ENCODE results near the gene MAP1S.
A peak's percentile ranks its signal among the peaks of the same experiment; 100 is the strongest.

MAP1S gene

DNA sequence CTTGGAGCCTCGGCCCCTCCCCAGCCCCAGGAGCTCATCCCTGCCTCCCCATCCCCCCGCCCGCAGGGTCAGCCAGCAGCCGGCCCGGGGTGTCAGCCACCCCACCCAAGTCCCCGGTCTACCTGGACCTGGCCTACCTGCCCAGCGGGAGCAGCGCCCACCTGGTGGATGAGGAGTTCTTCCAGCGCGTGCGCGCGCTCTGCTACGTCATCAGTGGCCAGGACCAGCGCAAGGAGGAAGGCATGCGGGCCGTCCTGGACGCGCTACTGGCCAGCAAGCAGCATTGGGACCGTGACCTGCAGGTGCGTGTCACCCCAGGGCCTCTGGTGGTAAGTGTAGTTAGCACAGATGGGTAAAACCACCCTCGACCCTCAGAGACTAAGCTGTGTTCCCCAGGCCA is 13.8 kb downstream of the MAP1S start:
- TF ChIP-seq, protein P1, sequence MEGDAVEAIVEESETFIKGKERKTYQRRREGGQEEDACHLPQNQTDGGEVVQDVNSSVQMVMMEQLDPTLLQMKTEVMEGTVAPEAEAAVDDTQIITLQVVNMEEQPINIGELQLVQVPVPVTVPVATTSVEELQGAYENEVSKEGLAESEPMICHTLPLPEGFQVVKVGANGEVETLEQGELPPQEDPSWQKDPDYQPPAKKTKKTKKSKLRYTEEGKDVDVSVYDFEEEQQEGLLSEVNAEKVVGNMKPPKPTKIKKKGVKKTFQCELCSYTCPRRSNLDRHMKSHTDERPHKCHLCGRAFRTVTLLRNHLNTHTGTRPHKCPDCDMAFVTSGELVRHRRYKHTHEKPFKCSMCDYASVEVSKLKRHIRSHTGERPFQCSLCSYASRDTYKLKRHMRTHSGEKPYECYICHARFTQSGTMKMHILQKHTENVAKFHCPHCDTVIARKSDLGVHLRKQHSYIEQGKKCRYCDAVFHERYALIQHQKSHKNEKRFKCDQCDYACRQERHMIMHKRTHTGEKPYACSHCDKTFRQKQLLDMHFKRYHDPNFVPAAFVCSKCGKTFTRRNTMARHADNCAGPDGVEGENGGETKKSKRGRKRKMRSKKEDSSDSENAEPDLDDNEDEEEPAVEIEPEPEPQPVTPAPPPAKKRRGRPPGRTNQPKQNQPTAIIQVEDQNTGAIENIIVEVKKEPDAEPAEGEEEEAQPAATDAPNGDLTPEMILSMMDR (IDR thresholded peaks at IDR 0.05; ENCODE audit: control extremely low read depth, extremely low read depth, low read depth, missing control alignments) = no peak
- ChIA-PET POLR2A (no interaction called here), CTCF (interaction anchor here (1.9 to 2.2 kb wide), 2 partner anchors 29 to 33 kb away, joined by 5 to 6 read pairs; no protein-coding TSS in a partner anchor)
- no peak for DNase-seq (ENCODE audit: extremely low spot score)

DNA sequence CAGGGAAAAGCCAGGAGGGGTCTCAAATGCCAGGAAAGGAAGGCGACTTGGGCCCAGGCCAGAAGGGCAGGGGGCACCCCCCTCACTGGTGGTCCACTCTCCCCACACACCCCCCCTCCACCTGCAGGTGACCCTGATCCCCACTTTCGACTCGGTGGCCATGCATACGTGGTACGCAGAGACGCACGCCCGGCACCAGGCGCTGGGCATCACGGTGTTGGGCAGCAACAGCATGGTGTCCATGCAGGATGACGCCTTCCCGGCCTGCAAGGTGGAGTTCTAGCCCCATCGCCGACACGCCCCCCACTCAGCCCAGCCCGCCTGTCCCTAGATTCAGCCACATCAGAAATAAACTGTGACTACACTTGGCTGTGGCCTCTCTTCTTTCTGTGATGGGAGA is 14.9 kb downstream of the MAP1S start:
- CTCF ChIA-PET = interaction anchor here (0.9 to 2.2 kb wide), 6 partner anchors 9 to 41 kb away, joined by 3 to 6 read pairs (median 4); partner anchors contain the start of gene MAP1S
- TF ChIP-seq, protein P1 (IDR thresholded peaks at IDR 0.05; ENCODE audit: control extremely low read depth, extremely low read depth, low read depth, missing control alignments) = no peak
- no peak for DNase-seq (ENCODE audit: extremely low spot score)
- POLR2A ChIA-PET = no interaction called here

DNA sequence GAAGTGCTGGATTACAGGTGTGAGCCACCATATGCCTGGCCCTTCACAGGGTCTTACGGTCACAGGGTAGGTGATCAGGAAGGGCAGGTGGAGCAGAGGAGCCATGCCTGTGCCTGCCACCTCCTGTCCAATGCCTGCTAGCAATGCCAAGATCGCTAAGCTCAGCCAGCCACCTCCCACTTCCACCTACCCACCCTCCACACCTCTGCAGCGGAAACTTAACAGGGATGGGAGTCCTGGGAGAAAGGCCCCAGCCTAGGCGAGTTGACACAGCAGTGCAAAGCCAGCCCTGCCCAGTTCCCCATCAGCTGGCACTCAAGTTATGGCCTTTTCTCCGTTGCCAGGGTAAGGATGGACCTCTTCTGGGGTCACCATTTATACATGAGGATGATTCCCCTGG is 16.1 kb downstream of the MAP1S start:
- no peak for DNase-seq (ENCODE audit: extremely low spot score)
- ChIA-PET CTCF (interaction anchor here (0.6 to 1.7 kb wide), 3 partner anchors 31 to 238 kb away, joined by 3 to 4 read pairs (median 4); no protein-coding TSS in a partner anchor), POLR2A (no interaction called here)
- TF ChIP-seq, protein P1 (IDR thresholded peaks at IDR 0.05; ENCODE audit: control extremely low read depth, extremely low read depth, low read depth, missing control alignments) = no peak

DNA sequence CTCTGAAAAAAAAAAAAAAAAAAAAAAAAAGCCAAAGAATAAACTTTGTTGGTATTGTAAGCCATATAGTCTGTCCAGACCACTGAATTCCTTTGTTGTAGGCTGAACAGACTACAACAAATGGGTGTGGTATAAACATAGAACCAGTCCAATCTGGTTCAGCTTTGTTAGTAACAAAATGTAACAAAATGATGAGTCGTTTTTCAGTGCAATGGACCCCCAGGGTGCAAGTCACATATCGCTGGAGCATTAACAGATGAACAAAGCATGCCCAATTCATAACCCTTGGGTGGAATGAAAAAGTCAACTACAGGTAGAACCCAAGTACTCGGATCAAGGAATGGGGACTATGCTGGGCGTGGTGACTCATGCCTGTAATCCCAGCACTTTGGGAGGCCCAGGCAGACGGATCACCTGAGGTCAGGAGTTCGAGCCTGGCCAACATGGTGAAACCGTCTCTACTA is 18.4 kb downstream of the MAP1S start:
- DNase-seq (ENCODE audit: extremely low spot score) = no peak
- TF ChIP-seq, protein P1 (IDR thresholded peaks at IDR 0.05; ENCODE audit: control extremely low read depth, extremely low read depth, low read depth, missing control alignments) = no peak
- ChIA-PET CTCF (interaction anchor here (1.0 to 1.8 kb wide), 3 partner anchors 16 to 47 kb away, joined by 3 to 9 read pairs (median 6); no protein-coding TSS in a partner anchor), POLR2A (interaction anchor here (0.6 to 0.7 kb wide), 2 partner anchors 18 to 27 kb away, joined by 3 to 4 read pairs; no protein-coding TSS in a partner anchor)

DNA sequence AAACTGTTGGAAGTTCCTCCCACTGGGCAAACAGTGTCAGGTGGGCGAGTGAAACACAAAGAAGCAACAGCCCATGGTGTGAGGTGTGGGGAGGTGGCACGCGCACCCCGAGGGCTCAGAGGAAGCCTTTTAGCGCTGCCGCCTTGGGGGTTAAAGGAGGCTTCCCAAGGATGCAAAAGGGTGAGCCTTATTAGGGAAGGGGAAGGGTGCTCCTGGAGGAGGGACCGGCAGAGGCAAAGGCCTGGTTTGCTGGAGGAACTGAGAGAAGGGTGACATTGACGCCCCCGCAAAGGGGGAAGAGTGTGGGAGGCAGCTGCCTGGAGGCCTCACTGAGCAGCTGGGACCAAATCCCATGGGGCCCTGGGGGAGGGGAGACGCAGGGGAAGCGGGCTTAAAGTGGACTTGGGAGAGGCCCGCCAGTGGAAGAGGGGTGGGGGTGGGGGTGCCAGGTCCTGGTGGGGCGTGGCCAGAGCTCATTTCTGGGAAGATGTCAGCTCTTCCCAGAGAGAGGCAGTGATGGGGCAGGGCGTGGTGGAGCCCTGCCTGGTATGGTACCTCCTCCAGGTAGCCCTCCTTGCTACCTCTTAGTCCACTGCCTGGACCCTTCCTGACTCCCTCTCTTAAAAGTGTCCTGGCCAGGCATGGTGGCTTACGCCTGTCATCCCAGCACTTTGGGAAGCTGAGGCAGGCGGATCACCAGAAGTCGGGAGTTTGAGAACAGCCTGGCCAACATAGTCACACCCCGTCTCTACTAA is 20.0 kb downstream of the MAP1S start:
- TF ChIP-seq, protein P1 (IDR thresholded peaks at IDR 0.05; ENCODE audit: control extremely low read depth, extremely low read depth, low read depth, missing control alignments) = no peak
- POLR2A ChIA-PET = interaction anchor here (0.6 kb wide), 2 partner anchors 19 to 226 kb away, joined by 3 to 6 read pairs; no protein-coding TSS in a partner anchor
- peak; percentile 78 for DNase-seq (ENCODE audit: extremely low spot score)
- CTCF ChIA-PET = interaction anchor here (0.7 to 5.0 kb wide), 6 partner anchors 14 to 56 kb away, joined by 3 to 31 read pairs (median 8); partner anchors contain the start of gene B3GNT3

DNA sequence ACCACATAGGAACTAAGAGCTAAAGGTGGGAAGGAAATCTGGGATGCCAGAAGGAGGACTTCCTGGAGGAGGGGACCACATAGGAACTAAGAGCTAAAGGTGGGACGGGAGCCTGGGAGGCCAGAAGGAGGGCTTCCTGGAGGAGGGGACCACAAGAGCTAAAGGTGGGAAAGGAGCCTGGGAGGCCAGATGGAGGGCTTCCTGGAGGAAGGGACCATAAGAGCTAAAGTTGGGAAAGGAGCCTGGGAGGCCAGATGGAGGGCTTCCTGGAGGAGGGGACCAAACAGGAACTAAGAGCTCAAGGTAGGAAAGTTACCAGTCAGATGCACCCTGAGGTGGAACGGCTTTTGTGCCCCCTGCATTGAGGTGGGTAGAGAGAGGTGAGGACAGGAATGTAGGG is 22.2 kb downstream of the MAP1S start:
- TF ChIP-seq, protein P1 (IDR thresholded peaks at IDR 0.05; ENCODE audit: control extremely low read depth, extremely low read depth, low read depth, missing control alignments) = no peak
- DNase-seq (ENCODE audit: extremely low spot score) = no peak
- ChIA-PET CTCF (interaction anchor here (0.9 to 5.0 kb wide), 8 partner anchors 9 to 43 kb away, joined by 3 to 31 read pairs (median 7); partner anchors contain the start of gene FCHO1), POLR2A (no interaction called here)

Measured in GM10248 (cell line).